Keratinocyte (primary cell): ENCODE measurements around the gene STON2.

Experiments
- EZH2 ChIP-seq: IDR thresholded peaks from one replicate; pipeline ENCODE4 v1.6.1; 2012; ENCODE audit warnings: inconsistent platforms, mild to moderate bottlenecking, low read length, moderate library complexity
- TF ChIP-seq, protein P1 (sequence below), 3 experiments: IDR thresholded peaks in 1 of 3; conservative IDR thresholded peaks in 1 of 3; optimal IDR thresholded peaks in 1 of 3; 2 replicates in 2 of 3; 3 replicates in 1 of 3; pipeline versions ENCODE3 to v1.5.1; 2011; ENCODE audit warnings: low read length in 3 of 3, mild to moderate bottlenecking in 3 of 3, moderate library complexity in 2 of 3, control low read depth in 1 of 3, inconsistent platforms in 1 of 3; ENCODE audit not compliant: insufficient read depth in 2 of 3; ENCODE audit errors: extremely low read depth in 1 of 3

- TF ChIP-seq, protein P1, sequence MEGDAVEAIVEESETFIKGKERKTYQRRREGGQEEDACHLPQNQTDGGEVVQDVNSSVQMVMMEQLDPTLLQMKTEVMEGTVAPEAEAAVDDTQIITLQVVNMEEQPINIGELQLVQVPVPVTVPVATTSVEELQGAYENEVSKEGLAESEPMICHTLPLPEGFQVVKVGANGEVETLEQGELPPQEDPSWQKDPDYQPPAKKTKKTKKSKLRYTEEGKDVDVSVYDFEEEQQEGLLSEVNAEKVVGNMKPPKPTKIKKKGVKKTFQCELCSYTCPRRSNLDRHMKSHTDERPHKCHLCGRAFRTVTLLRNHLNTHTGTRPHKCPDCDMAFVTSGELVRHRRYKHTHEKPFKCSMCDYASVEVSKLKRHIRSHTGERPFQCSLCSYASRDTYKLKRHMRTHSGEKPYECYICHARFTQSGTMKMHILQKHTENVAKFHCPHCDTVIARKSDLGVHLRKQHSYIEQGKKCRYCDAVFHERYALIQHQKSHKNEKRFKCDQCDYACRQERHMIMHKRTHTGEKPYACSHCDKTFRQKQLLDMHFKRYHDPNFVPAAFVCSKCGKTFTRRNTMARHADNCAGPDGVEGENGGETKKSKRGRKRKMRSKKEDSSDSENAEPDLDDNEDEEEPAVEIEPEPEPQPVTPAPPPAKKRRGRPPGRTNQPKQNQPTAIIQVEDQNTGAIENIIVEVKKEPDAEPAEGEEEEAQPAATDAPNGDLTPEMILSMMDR (optimal IDR thresholded peaks at IDR 0.05 in 1 of 3, IDR thresholded peaks at IDR 0.05 in 1 of 3, conservative IDR thresholded peaks at IDR 0.05 in 1 of 3; ENCODE audit: extremely low read depth in 1 of 3, insufficient read depth in 2 of 3, low read length in 3 of 3): no peak
- no peak for TF ChIP-seq EZH2
These were observed 166.5 kb downstream of the STON2 start for GRCh38 chr14:81233615-81234014.
